ENCODE data around the gene CHN2.

The CHN2 gene

GRCh38 chr7:29442146-29442545 is 247.6 kb downstream of the CHN2 start:
- H2AFZ ChIP-seq (ENCODE audit: low read depth, low read length, severe bottlenecking): no peak overlapping the region
- no peaks in the 10 kb centered on the region for H4K20me1 ChIP-seq (ENCODE audit: low read depth, low read length)
- no peak overlapping the region for H3K4me2 ChIP-seq (ENCODE audit: low read depth, low read length, poor library complexity, severe bottlenecking)
- H3K9me2 ChIP-seq (replicated peaks; ENCODE audit: insufficient read depth, low read length): no peaks in the 10 kb centered on the region
- no peaks in the 10 kb centered on the region for H3K79me2 ChIP-seq (ENCODE audit: insufficient read depth, low read length)
- H3K9ac ChIP-seq (ENCODE audit: low read length): no peak overlapping the region
- H3K36me3 ChIP-seq (ENCODE audit: low read length): no peaks in the 10 kb centered on the region
- H3K27me3 ChIP-seq (ENCODE audit: low read length): no peaks in the 10 kb centered on the region
- H3F3A ChIP-seq (ENCODE audit: insufficient read depth): no peaks in the 10 kb centered on the region
- TF ChIP-seq EZH2phosphoT487 (conservative IDR thresholded peaks at IDR 0.05; ENCODE audit: low read length): no peak
- TF ChIP-seq CTCF (IDR thresholded peaks at IDR 0.05; ENCODE audit: insufficient read depth, low read length, poor library complexity, severe bottlenecking): no peak
- H3K27ac ChIP-seq (ENCODE audit: low read depth, low read length): no peak overlapping the region
- no peaks in the 10 kb centered on the region for H3K9me3 ChIP-seq (ENCODE audit: insufficient read depth, low read length)
- H3K4me3 ChIP-seq (ENCODE audit: insufficient read depth, low read length, poor library complexity, severe bottlenecking): no peak overlapping the region

- no peaks in the 10 kb centered on the region for H3K27me3 ChIP-seq (ENCODE audit: low read length)
- H2AFZ ChIP-seq (ENCODE audit: low read depth, low read length, severe bottlenecking): no peak overlapping the region
- H3K27ac ChIP-seq (ENCODE audit: low read depth, low read length): no peak overlapping the region
- H4K20me1 ChIP-seq (ENCODE audit: low read depth, low read length): no peaks in the 10 kb centered on the region
- H3F3A ChIP-seq (ENCODE audit: insufficient read depth): no peaks in the 10 kb centered on the region
- no peaks in the 10 kb centered on the region for H3K9me2 ChIP-seq (replicated peaks; ENCODE audit: insufficient read depth, low read length)
- H3K4me2 ChIP-seq (ENCODE audit: low read depth, low read length, poor library complexity, severe bottlenecking): no peak overlapping the region
- H3K36me3 ChIP-seq (ENCODE audit: low read length): no peaks in the 10 kb centered on the region
- no peak overlapping the region for H3K9ac ChIP-seq (ENCODE audit: low read length)
- H3K9me3 ChIP-seq (ENCODE audit: insufficient read depth, low read length): no peaks in the 10 kb centered on the region
- H3K4me3 ChIP-seq (ENCODE audit: insufficient read depth, low read length, poor library complexity, severe bottlenecking): no peak overlapping the region
- no peak for TF ChIP-seq CTCF (IDR thresholded peaks at IDR 0.05; ENCODE audit: insufficient read depth, low read length, poor library complexity, severe bottlenecking)
- TF ChIP-seq EZH2phosphoT487 (conservative IDR thresholded peaks at IDR 0.05; ENCODE audit: low read length): no peak
- H3K79me2 ChIP-seq (ENCODE audit: insufficient read depth, low read length): no peaks in the 10 kb centered on the region
Measured at GRCh38 chr7:29443552-29443951, 249.0 kb downstream of the CHN2 start.

DNA sequence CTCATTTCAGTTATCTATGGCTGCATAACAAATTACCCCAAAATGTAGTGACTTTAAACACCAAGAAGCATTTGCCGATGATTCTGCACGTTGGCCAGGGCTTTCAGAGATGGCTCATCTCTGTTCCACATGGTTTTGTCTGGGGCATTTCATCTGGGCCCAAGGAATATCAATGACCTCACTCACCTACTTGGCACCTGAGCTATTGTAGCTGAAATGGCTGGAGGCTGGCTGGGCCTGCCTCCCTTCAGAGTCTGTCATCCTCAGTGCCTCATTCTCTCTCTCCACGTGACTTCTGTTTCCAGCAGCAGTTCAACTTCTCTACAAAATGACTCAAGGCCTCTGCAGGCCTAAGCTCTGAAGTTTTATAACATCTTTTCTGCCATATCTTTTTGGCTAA is 249.7 kb downstream of the CHN2 start:
- no peak for TF ChIP-seq EZH2phosphoT487 (conservative IDR thresholded peaks at IDR 0.05; ENCODE audit: low read length)
- TF ChIP-seq CTCF (IDR thresholded peaks at IDR 0.05; ENCODE audit: insufficient read depth, low read length, poor library complexity, severe bottlenecking): no peak
- no peaks in the 10 kb centered on the region for H3K27me3 ChIP-seq (ENCODE audit: low read length)
- no peaks in the 10 kb centered on the region for H3K36me3 ChIP-seq (ENCODE audit: low read length)
- H3K9me2 ChIP-seq (replicated peaks; ENCODE audit: insufficient read depth, low read length): no peaks in the 10 kb centered on the region
- H3K4me2 ChIP-seq (ENCODE audit: low read depth, low read length, poor library complexity, severe bottlenecking): no peak overlapping the region
- H4K20me1 ChIP-seq (ENCODE audit: low read depth, low read length): no peaks in the 10 kb centered on the region
- H3K9me3 ChIP-seq (ENCODE audit: insufficient read depth, low read length): no peaks in the 10 kb centered on the region
- H3K27ac ChIP-seq (ENCODE audit: low read depth, low read length): no peak overlapping the region
- H3K9ac ChIP-seq (ENCODE audit: low read length): no peak overlapping the region
- no peaks in the 10 kb centered on the region for H3K79me2 ChIP-seq (ENCODE audit: insufficient read depth, low read length)
- no peak overlapping the region for H2AFZ ChIP-seq (ENCODE audit: low read depth, low read length, severe bottlenecking)
- no peak overlapping the region for H3K4me3 ChIP-seq (ENCODE audit: insufficient read depth, low read length, poor library complexity, severe bottlenecking)
- H3F3A ChIP-seq (ENCODE audit: insufficient read depth): no peaks in the 10 kb centered on the region

- no peaks in the 10 kb centered on the region for H3K36me3 ChIP-seq (ENCODE audit: low read length)
- no peak overlapping the region for H2AFZ ChIP-seq (ENCODE audit: low read depth, low read length, severe bottlenecking)
- H3K9ac ChIP-seq (ENCODE audit: low read length): no peak overlapping the region
- H3K9me2 ChIP-seq (replicated peaks; ENCODE audit: insufficient read depth, low read length): no peaks in the 10 kb centered on the region
- no peaks in the 10 kb centered on the region for H3K9me3 ChIP-seq (ENCODE audit: insufficient read depth, low read length)
- H3K4me3 ChIP-seq (ENCODE audit: insufficient read depth, low read length, poor library complexity, severe bottlenecking): no peak overlapping the region
- no peaks in the 10 kb centered on the region for H3K27me3 ChIP-seq (ENCODE audit: low read length)
- no peak for TF ChIP-seq EZH2phosphoT487 (conservative IDR thresholded peaks at IDR 0.05; ENCODE audit: low read length)
- no peak for TF ChIP-seq CTCF (IDR thresholded peaks at IDR 0.05; ENCODE audit: insufficient read depth, low read length, poor library complexity, severe bottlenecking)
- no peak overlapping the region for H3K27ac ChIP-seq (ENCODE audit: low read depth, low read length)
- H3K79me2 ChIP-seq (ENCODE audit: insufficient read depth, low read length): no peaks in the 10 kb centered on the region
- H4K20me1 ChIP-seq (ENCODE audit: low read depth, low read length): no peaks in the 10 kb centered on the region
- H3K4me2 ChIP-seq (ENCODE audit: low read depth, low read length, poor library complexity, severe bottlenecking): no peak overlapping the region
- no peaks in the 10 kb centered on the region for H3F3A ChIP-seq (ENCODE audit: insufficient read depth)
Measured at GRCh38 chr7:29445736-29446135, 251.2 kb downstream of the CHN2 start.
